RCC 7860 (cell line): Measurements from ENCODE around the gene ABCA10.

Experiments
- DNase-seq: peaks from one replicate; pipeline ENCODE4 v3.0.0-alpha.2; 2015; ENCODE audit warnings: low spot score
- FAIRE-seq: peaks from 2 replicates; lab custom pipeline; 2012; peaks lifted over from hg19 to GRCh38; lab: Jason Lieb, UNC

The ABCA10 gene

DNA sequence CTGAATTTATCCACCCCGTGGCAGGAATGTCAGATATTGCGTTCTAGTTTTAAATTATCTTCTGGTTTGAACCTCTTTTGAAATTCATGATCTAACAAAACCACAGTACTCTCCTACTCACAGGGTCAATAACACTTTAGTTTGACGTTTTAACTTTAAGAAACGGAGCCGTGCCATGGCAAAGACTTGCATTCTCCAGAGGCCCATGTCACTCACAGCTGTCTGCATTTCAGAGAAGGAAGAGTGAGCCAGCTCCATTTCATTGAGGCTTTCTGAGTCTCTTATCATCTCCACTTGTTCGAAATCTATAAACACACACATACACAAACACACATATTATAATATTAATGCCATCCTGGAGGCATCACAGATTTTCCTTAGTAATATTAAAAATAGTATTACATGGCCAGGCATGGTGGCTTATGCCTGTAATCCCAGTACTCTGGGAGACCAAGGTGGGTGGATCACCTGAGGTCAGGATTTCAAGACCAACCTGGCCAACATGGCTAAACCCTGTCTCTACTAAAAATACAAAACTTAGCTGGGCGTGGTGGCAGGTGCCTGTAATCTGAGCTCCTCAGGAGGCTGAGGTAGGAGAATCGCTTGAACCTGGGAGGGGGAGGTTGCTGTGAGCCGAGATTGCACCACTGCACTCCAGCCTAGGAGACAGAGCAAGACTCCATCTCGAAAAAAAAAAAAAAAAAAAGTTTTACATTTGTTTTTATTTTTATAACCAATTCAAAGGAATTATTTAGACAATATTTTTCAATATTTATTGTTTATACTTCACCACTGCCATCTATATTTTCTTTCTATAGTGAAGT, 122.5 kb downstream of the ABCA10 start:
- DNase-seq (no peak), FAIRE-seq (no peak)

DNA sequence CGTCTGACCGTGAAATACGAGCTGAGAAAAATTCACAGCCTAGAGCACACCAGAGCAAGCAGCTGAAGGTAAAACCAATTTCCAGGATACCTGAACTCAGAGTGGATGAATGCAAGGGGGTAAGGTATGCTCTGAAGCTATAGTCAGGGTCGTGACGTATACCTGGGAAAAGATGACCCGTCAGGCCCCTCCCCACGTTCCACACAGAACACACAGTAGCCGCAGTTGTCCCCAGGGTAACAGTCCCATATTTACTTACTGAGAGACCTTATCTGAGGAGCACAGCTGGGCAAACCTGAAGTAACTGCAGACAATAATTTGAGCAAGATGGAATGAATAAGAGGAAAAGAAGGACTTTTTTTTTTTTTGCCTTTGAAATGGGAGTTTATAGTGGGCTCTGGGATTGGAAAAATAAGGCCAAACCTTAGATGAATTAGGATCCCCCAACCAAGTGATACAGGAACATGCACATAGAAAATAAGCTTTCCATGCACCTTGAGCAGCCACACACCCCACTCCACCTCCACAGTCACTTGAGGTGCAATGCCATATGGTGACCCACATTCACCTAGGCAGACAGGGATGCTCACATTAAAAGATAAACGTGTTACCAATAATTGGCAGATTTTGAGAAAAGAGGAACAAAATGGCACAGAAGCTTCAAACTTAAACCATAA, 124.9 kb downstream of the ABCA10 start:
- FAIRE-seq (no peak), DNase-seq (no peak)

DNA sequence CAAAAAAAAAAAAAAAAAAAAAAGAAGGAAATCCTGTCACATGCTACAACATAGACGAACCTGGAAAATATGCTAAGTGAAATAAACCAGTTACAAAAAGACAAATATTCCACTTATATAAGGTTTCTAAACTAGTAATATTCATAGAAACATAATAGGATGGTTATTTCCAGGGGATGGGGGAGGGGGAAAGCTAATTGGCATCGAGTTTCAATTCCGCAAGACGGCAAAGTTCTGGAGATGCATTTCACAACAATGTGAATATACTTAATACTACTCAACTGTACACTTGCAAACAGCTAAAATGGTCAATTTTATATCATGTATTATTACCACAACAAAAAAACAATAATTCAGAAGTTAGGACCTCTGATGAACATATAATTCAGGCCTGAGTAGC, 130.0 kb downstream of the ABCA10 start:
- no peak for FAIRE-seq
- no peak for DNase-seq
